GM19455 (cell line): ENCODE data around the gene KCNC1.

Experiments
- ATAC-seq: cut with Tn5 transposase; IDR thresholded peaks from one replicate; pipeline ENCODE4 v1.9.1; 2021; ENCODE audit not compliant: unreplicated experiment

Gene KCNC1

GRCh38 chr11:17752144-17752543, 17.6 kb downstream of the KCNC1 start:
- no peak for ATAC-seq

GRCh38 chr11:17753153-17753552, 18.6 kb downstream of the KCNC1 start:
- no peak for ATAC-seq

GRCh38 chr11:17753641-17754040, 19.1 kb downstream of the KCNC1 start:
- ATAC-seq = no peak

- no peak for ATAC-seq
These were observed 21.3 kb downstream of the KCNC1 start for GRCh38 chr11:17755891-17756290.

GRCh38 chr11:17760102-17761029, 25.8 kb downstream of the KCNC1 start:
- peak; percentile 61 for ATAC-seq

GRCh38 chr11:17762309-17762974, 27.9 kb downstream of the KCNC1 start:
- ATAC-seq = no peak

- ATAC-seq = no peak
These were observed 28.7 kb downstream of the KCNC1 start for GRCh38 chr11:17763244-17763643.

GRCh38 chr11:17763703-17764102, 29.1 kb downstream of the KCNC1 start:
- ATAC-seq = no peak

GRCh38 chr11:17764446-17765218, 30.1 kb downstream of the KCNC1 start:
- ATAC-seq = no peak

- ATAC-seq = no peak
These were observed 30.9 kb downstream of the KCNC1 start for GRCh38 chr11:17765356-17766072.

- no peak for ATAC-seq
These were observed 31.4 kb downstream of the KCNC1 start for GRCh38 chr11:17766073-17766359.

- ATAC-seq = no peak
These were observed 32.0 kb downstream of the KCNC1 start for GRCh38 chr11:17766590-17766989.

GRCh38 chr11:17767301-17767885, 32.8 kb downstream of the KCNC1 start:
- ATAC-seq = no peak

GRCh38 chr11:17767914-17768313, 33.3 kb downstream of the KCNC1 start:
- no peak for ATAC-seq

GRCh38 chr11:17768547-17768946, 34.0 kb downstream of the KCNC1 start:
- ATAC-seq = no peak

- no peak for ATAC-seq
These were observed 34.6 kb downstream of the KCNC1 start for GRCh38 chr11:17769218-17769617.

GRCh38 chr11:17770048-17770652, 35.6 kb downstream of the KCNC1 start:
- ATAC-seq = no peak

GRCh38 chr11:17770917-17771316, 36.3 kb downstream of the KCNC1 start:
- ATAC-seq = no peak

GRCh38 chr11:17771415-17771814, 36.8 kb downstream of the KCNC1 start:
- ATAC-seq = no peak

GRCh38 chr11:17771841-17772401, 37.3 kb downstream of the KCNC1 start:
- ATAC-seq = no peak
